ENCODE data around the gene S100A13. TPM values are rescaled to one million over a fixed set of nuclear protein-coding genes. Genes with fewer than 3 reads are reported as not detected.

S100A13 gene
- total RNA-seq, 4 donors from 2014 or later = 28.0 to 55.4 (median 43.1) TPM

DNA sequence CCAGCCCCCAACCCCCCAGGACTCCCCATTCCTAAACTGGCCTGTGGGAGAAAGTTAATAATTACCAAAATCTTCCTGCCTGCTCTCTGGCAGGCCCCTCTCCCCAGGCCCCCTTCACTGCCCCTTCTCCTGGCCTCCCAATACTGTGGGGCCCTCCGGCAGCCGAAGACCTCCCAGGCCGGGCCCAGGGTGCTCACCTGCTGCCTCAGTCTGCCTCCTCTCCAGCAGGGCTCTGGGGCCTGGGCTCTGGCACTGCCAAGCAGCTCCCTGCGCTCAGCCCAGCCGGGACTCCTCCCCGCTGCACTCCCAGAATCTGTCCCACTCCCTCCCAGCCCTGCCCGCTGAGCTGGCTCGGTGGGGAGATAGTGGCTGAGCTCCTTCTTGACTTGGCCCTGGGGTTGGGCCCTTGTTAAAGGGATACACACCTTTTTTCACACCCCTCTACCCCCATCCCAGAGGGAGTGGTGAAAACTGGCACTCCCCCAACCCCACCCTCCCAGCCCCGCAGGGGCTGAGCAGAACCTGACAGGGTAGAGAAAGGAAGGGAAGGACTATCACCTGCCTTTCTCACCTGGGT is 14.5 kb downstream of the S100A13 start, which contains the start of gene S100A16:
TSS of gene S100A16 (minus strand) at position 383 of the 577 bp plus-strand sequence. CDS start 4,986 bp downstream, outside the sequence.
- 12% methylated on average over 6 of the region's 9 CpGs for WGBS
- no peaks in the 10 kb centered on the region for H3K9me3 ChIP-seq
- DNase-seq (ENCODE audit: low spot score in 2 of 2) = peak; percentile 90
- peak in 1 of 2 donors; percentile 59 for TF ChIP-seq POLR2A (IDR thresholded peaks at IDR 0.05)
- TF ChIP-seq POLR2AphosphoS5 (IDR thresholded peaks at IDR 0.05) = peak in 1 of 3 donors; percentile 62
- TF ChIP-seq, protein P1, sequence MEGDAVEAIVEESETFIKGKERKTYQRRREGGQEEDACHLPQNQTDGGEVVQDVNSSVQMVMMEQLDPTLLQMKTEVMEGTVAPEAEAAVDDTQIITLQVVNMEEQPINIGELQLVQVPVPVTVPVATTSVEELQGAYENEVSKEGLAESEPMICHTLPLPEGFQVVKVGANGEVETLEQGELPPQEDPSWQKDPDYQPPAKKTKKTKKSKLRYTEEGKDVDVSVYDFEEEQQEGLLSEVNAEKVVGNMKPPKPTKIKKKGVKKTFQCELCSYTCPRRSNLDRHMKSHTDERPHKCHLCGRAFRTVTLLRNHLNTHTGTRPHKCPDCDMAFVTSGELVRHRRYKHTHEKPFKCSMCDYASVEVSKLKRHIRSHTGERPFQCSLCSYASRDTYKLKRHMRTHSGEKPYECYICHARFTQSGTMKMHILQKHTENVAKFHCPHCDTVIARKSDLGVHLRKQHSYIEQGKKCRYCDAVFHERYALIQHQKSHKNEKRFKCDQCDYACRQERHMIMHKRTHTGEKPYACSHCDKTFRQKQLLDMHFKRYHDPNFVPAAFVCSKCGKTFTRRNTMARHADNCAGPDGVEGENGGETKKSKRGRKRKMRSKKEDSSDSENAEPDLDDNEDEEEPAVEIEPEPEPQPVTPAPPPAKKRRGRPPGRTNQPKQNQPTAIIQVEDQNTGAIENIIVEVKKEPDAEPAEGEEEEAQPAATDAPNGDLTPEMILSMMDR (IDR thresholded peaks at IDR 0.05) = no peak
- TF ChIP-seq EP300 (IDR thresholded peaks at IDR 0.05) = no peak
- H3K36me3 ChIP-seq = no peaks in the 10 kb centered on the region
- peaks cover 88% of the 10 kb centered on the region for H3K4me1 ChIP-seq
- peak within 1 kb of the TSS; percentile 70 for H3K4me3 ChIP-seq
- peak within 1 kb of the TSS; percentile 94 for H3K27ac ChIP-seq
- H3K27me3 ChIP-seq = no peaks in the 10 kb centered on the region

DNA sequence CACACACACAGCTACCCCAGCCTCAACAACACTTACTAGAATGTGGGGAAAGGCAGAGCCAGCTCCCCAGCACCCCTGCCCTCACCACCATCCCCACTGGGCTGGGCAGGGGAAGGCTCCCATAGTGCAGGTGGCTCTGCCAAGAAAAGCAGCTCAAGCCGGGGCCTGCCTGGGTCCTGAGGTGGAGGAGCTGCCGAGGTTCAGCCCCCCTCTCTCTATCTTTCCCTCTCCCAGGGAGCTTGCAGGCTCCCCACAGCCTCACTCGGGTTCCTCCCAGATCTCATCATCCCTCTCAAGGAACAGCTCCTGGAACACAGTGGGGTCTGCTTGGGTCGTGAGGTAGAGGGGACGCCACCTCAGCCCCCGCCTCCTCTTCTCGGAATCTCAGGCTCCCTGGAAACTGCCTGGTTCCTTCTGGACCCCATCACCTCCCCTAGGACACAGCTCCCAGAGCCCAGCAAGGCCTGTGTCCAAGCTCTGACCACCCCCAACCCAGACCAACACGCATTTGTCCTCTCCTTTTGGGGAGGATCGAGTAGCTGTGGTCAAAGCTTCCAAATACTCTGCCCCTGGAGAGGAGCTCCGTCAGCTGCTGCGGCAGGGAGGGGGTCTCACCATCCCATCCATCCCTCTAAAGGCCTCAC is 15.1 kb downstream of the S100A13 start:
- 39% methylated on average over 9 of the region's 11 CpGs for WGBS
- Histone ChIP-seq H3K9me3 (no peaks in the 10 kb centered on the region), H3K36me3 (peaks cover 5% of the 10 kb centered on the region), H3K4me3 (peak overlapping the region; percentile 70), H3K27me3 (no peaks in the 10 kb centered on the region), H3K27ac (peak overlapping the region; percentile 94), H3K4me1 (peaks cover 88% of the 10 kb centered on the region)
- no peak for TF ChIP-seq POLR2AphosphoS5 (IDR thresholded peaks at IDR 0.05)
- TF ChIP-seq, protein P1 (IDR thresholded peaks at IDR 0.05) = no peak
- no peak for TF ChIP-seq POLR2A (IDR thresholded peaks at IDR 0.05)
- no peak for TF ChIP-seq EP300 (IDR thresholded peaks at IDR 0.05)
- DNase-seq (ENCODE audit: low spot score in 2 of 2) = peak in 1 of 2 donors; percentile 75

DNA sequence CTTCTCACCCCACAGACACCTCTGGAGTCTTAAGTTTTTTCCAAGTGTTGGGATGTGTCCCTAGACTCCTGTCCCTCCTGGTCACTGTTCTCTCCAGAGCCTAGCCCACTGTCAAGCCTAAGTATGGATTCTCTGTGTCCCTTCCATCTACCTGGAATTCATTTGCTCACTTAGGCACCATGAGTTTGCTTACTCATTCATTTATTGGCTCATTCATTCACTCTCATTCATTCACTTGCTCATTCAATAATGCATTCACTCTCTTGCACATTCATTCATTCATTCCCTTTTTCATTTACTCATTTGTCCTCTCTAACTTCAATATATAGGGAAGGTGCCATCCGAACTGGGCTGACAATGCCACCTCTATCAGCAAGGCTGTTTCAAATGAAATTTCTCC is 15.9 kb downstream of the S100A13 start:
- Histone ChIP-seq H3K27ac (peak overlapping the region; percentile 94), H3K36me3 (peaks cover 14% of the 10 kb centered on the region), H3K4me3 (peak overlapping the region; percentile 70), H3K9me3 (no peaks in the 10 kb centered on the region), H3K4me1 (peaks cover 86% of the 10 kb centered on the region), H3K27me3 (no peaks in the 10 kb centered on the region)
- 39% methylated on average over 1 of the region's 1 CpG for WGBS
- no peak for DNase-seq (ENCODE audit: low spot score in 2 of 2)
- TF ChIP-seq POLR2A (IDR thresholded peaks at IDR 0.05) = no peak
- no peak for TF ChIP-seq EP300 (IDR thresholded peaks at IDR 0.05)
- TF ChIP-seq, protein P1 (IDR thresholded peaks at IDR 0.05) = no peak
- no peak for TF ChIP-seq POLR2AphosphoS5 (IDR thresholded peaks at IDR 0.05)

DNA sequence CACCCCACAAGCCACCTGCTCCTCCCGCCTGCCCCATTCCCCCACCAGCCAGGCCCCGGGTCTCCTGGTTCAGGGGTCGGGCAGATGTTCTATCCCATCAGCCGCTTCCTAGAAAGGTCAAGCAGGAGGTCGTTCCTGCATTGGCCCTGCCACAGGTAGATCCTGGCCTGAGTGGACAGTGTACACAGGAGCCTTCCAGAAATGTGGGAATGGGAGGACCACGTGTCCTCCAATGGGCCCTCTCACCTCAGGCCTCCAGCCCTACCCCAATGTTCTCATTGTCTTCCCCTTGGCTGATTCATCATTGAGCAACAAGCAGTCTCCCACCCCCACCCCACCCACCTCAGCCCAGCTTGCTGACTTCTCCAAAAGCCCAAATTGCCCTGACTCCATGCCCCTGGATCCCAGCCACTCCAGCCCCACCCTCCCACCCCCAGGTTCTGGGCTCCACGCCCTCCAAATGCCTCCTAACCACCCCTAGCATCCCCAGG is 16.4 kb downstream of the S100A13 start:
- H3K4me1 ChIP-seq = peaks cover 82% of the 10 kb centered on the region
- H3K27me3 ChIP-seq = no peaks in the 10 kb centered on the region
- H3K27ac ChIP-seq = peak overlapping the region; percentile 94
- no peak for DNase-seq (ENCODE audit: low spot score in 2 of 2)
- 43% methylated on average over 6 of the region's 7 CpGs for WGBS
- H3K36me3 ChIP-seq = peaks cover 17% of the 10 kb centered on the region
- TF ChIP-seq POLR2A (IDR thresholded peaks at IDR 0.05) (no peak), POLR2AphosphoS5 (IDR thresholded peaks at IDR 0.05) (no peak), EP300 (IDR thresholded peaks at IDR 0.05) (no peak)
- TF ChIP-seq, protein P1 (IDR thresholded peaks at IDR 0.05) = no peak
- no peaks in the 10 kb centered on the region for H3K9me3 ChIP-seq
- H3K4me3 ChIP-seq = peak overlapping the region; percentile 70

DNA sequence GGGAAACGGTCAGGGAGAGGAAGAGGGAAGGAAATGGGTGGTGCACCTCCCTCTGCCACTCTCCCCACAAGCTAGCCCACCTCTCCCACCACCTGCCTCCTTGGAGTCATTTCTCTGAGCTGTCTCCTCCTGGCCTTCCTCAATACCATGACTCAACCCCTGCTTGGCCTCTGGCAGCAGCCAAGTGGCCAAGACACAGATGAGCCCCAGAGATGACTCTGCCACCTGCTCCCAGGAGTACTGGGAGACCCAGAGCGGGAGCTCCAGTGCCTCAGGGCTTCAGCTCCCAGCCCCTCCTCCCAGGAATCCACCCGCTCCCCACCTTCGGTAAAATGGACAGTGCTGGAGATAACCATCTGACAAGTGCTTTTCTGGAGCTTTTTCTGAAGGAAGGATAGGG is 17.0 kb downstream of the S100A13 start:
- H3K27me3 ChIP-seq = no peaks in the 10 kb centered on the region
- H3K36me3 ChIP-seq = peaks cover 19% of the 10 kb centered on the region
- peak overlapping the region; percentile 70 for H3K4me3 ChIP-seq
- 35% methylated on average over 4 of the region's 4 CpGs for WGBS
- H3K9me3 ChIP-seq = no peaks in the 10 kb centered on the region
- peaks cover 76% of the 10 kb centered on the region for H3K4me1 ChIP-seq
- H3K27ac ChIP-seq = peak overlapping the region; percentile 94
- DNase-seq (ENCODE audit: low spot score in 2 of 2) = no peak
- TF ChIP-seq EP300 (IDR thresholded peaks at IDR 0.05) (no peak), POLR2A (IDR thresholded peaks at IDR 0.05) (no peak), POLR2AphosphoS5 (IDR thresholded peaks at IDR 0.05) (no peak)
- TF ChIP-seq, protein P1 (IDR thresholded peaks at IDR 0.05) = no peak

All from suprapubic skin (tissue), 4 donors.